ENCODE data around the gene KCNIP4. TPM values are rescaled to one million over a fixed set of nuclear protein-coding genes. Genes with fewer than 3 reads are reported as not detected.
A peak's percentile ranks its signal among the peaks of the same experiment; 100 is the strongest.

The KCNIP4 gene
- total RNA-seq, 1 donor from 2014 or later, result not detected

DNA sequence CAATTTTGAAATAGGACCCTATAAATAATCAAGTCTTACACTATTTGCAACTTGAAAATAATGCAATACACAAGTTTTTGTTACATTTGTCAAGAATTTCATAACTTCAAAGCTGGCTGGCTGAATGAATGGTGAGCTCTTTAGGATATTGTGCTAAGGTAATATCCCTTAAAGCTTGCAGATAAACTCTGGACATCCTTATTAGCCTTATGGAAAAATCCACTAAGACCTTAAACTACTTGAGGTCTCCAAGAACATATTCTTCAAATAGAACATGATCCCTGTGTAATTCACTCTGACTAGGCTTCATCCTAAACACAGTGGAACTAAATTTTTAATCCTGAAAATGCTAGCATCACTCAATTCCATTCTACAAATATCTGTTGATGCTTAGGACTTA lies 1049.0 kb downstream of the KCNIP4 start:
- DNase-seq (ENCODE audit: extremely low read depth, low read depth, low spot score), result no peak

DNA sequence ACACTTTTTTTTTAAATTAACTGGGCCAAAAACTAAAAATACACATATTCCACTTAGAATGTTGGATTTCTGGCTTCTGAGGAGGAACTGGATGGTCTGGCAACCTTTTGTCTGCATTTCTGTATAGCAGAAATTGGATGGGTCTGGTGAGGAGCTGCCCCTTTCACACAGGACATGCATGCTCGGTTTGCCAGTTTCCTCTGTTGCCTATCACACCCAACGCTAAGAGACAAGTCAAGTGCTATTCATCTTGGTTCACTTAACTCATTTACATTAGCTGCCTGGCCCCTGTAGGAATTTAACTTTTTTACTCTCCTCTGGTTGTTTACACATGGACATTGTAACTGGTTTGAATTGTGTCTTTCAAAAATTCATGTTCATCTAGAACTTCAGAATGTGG lies 1052.6 kb downstream of the KCNIP4 start:
- no peak for DNase-seq (ENCODE audit: extremely low read depth, low read depth, low spot score)

- DNase-seq (ENCODE audit: extremely low read depth, low read depth, low spot score), result no peak
Observed at GRCh38 chr4:20895208-20895607, 1053.4 kb downstream of the KCNIP4 start.

GRCh38 chr4:20890761-20891160 lies 1057.8 kb downstream of the KCNIP4 start:
- DNase-seq (ENCODE audit: extremely low read depth, low read depth, low spot score), result no peak

- DNase-seq (ENCODE audit: extremely low read depth, low read depth, low spot score), result no peak
Observed at GRCh38 chr4:20889901-20890300, 1058.7 kb downstream of the KCNIP4 start.

DNA sequence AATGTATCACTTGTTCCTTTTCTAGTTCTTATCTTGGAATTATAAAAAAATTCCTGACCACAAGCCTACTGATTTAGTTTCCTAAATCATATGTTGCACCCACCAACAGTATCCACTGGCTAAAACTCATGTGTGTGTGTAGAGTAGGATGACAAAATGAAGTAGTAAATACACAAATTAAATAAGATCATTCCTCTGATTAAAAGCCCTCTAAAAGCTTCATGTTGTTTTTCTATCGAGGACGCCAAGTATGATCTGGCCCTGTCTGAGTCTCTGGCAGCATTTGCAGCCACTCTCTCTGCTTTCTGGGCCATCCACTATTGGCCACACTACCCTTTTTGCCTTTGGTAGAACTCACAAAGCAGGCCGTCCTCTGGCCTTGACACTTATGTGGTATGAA lies 1064.9 kb downstream of the KCNIP4 start:
- no peak for DNase-seq (ENCODE audit: extremely low read depth, low read depth, low spot score)

DNA sequence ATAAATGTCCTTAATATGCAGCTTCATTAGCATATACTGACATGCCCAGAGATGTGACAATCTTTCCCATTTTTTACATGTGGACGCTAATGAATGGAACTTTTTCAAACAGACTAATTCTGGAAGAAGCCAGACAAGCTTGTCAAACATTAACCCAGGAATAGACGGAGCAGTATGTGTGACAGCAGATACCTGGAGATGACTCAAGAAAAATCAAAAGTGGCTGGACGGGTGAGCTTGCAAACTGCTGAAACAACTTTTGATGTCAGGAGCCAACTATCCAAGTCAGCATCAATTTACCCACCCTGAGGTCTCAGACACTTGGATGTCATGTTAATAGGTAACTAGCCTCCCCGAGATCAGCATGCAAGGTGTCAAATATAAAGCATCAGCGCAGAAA lies 1065.3 kb downstream of the KCNIP4 start:
- no peak for DNase-seq (ENCODE audit: extremely low read depth, low read depth, low spot score)

DNA sequence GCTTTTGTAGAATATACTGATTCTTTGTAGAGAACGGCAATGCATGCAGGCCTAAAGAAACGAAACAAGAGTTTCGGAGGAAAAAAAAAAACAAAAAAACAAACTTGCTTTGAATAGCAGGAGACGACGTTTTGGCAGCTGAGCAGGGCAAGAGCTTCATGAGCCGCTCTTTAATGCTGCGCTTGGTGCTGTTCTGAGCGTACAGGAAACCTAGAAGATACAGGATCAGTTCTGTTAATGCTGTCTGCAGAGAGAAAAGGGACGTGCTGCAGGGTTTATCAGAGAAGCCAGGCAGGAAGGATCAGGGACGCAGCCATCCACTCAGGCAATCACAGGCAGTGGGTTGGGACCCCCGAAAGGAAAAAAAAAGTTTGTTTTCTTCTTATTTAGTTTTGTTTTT lies 1066.1 kb downstream of the KCNIP4 start:
- DNase-seq (ENCODE audit: extremely low read depth, low read depth, low spot score), result no peak

DNA sequence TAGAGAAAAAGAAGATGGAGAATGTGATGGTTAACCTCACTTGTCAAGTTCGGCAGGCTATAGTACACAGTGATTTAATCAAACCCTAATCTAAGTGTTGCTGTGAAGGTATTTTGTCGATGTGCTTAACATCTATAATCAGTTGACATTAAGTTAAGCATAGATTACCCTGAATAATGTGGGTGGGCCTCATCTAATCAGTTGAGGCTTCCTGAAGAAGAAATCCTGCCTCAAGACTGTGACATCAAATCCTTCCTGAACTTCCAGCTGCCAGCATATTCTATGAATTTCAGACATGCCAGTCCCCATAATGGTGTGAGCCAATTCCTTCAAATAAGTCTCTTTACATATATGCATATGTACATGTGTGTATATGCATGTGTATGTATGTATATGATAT lies 1066.9 kb downstream of the KCNIP4 start:
- DNase-seq (ENCODE audit: extremely low read depth, low read depth, low spot score), result no peak

DNA sequence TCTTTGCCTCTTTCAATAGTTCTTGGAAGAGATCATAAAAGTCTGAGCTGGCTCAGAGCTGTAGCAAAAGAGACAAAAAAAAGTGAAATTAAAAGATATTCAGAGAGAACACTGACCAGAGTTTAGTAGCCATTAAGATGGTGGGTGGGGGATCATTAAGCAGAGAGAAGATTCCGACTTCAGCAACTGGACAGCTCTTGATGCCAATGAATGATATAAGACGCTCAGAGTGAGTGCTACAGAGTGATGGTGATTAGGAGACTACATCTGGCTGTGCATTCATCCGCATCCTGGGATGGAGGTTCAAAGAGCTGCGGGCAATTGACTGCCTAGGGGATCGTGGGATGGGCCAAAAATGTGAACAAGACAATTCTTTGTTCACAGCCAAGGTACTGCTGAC lies 1069.8 kb downstream of the KCNIP4 start:
- DNase-seq (ENCODE audit: extremely low read depth, low read depth, low spot score), result no peak

- DNase-seq (ENCODE audit: extremely low read depth, low read depth, low spot score), result no peak
Observed at GRCh38 chr4:20870436-20870835, 1078.1 kb downstream of the KCNIP4 start.

- no peak for DNase-seq (ENCODE audit: extremely low read depth, low read depth, low spot score)
Observed at GRCh38 chr4:20868108-20868507, 1080.5 kb downstream of the KCNIP4 start.

GRCh38 chr4:20860878-20861277 lies 1087.7 kb downstream of the KCNIP4 start:
- no peak for DNase-seq (ENCODE audit: extremely low read depth, low read depth, low spot score)

GRCh38 chr4:20859097-20859781 lies 1089.3 kb downstream of the KCNIP4 start:
- no peak for DNase-seq (ENCODE audit: extremely low read depth, low read depth, low spot score)

- no peak for DNase-seq (ENCODE audit: extremely low read depth, low read depth, low spot score)
Observed at GRCh38 chr4:20857081-20857480, 1091.5 kb downstream of the KCNIP4 start.

DNA sequence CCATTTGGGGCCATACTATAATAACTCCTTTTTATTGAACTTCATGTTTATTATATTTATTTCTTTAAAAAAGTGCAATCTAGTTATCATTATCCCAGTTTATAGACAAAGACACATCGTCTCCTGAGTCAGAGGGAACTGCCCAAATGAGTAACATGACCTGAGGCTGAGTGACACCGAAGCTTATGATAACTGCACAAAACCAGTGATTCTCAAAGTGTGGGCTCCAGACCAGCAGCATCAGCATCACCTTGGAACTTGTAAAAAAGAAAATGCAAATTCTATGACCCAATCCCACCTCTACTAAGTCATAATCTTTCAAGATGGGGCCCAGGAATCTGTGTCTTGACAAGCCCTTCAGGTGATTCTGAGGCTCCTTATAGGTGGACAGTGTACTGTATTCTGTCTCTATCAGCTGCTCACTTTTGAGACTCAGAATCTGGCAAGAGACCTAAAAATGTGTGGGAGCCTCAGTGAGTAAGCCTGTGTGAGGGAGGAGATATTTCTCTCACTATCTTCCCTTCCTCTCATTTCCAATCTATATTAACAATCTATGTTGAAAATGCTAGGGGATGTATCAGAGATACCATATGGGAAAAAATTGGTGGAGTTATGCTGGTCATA lies 1101.3 kb downstream of the KCNIP4 start:
- DNase-seq (ENCODE audit: extremely low read depth, low read depth, low spot score), result no peak

GRCh38 chr4:20844311-20844710 lies 1104.3 kb downstream of the KCNIP4 start:
- no peak for DNase-seq (ENCODE audit: extremely low read depth, low read depth, low spot score)

DNA sequence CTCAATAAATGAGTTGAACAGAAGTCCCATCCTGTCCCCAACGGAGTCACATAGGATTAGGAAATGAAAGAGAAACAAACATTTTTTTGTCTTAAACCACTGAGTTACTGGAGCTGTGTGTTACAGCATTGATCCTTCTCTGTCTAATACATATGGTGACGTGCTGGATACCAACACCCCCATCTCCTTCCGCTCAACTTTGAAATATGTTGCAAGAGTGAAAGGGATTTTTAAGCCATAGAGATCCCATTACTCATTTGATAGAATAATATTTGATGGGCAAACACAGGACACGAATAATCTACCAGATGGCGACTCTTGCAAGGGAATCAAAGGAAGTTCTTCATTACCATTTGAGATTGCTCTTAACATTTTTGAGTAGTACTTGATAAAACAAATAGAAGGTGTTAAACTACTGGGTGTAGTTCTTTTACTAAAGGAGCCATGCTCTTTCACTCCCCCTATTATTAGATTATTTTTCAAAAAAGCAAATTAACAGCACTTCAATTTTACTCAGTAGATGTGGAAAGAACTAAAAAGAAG lies 1107.9 kb downstream of the KCNIP4 start:
- no peak for DNase-seq (ENCODE audit: extremely low read depth, low read depth, low spot score)

DNA sequence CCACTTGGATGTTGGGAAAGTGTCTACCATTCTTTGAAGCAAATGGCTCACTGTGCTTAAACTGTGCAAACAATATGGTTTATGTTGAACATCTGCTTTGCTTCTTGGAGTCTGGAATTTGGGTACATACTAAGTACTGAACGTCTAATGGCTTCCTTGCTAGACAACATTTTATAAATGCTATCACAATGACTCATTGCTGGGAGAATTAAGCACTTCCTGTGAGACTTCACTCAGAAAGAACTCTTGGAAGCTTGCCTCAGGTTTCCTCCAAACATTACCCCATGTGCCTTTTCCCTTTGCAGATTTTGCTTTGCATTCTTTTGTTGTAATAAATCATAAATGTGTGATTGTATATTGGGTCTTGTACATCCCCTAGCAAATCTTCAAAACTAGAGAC lies 1108.6 kb downstream of the KCNIP4 start:
- peak; percentile 90 for DNase-seq (ENCODE audit: extremely low read depth, low read depth, low spot score)

GRCh38 chr4:20838476-20838875 lies 1110.1 kb downstream of the KCNIP4 start:
- no peak for DNase-seq (ENCODE audit: extremely low read depth, low read depth, low spot score)

GRCh38 chr4:20832826-20833225 lies 1115.7 kb downstream of the KCNIP4 start:
- DNase-seq (ENCODE audit: extremely low read depth, low read depth, low spot score), result no peak

GRCh38 chr4:20831746-20832145 lies 1116.8 kb downstream of the KCNIP4 start:
- no peak for DNase-seq (ENCODE audit: extremely low read depth, low read depth, low spot score)

Measured in glomerular endothelial cell (primary cell).